IMR-90 (cell line): ENCODE data around the gene SPPL2A.

Experiments used
- CTCF ChIP-seq: conservative IDR thresholded peaks from 2 replicates; pipeline ENCODE4 v1.5.1; 2012; ENCODE audit warnings: mild to moderate bottlenecking, low read depth, low read length, improper control_type of control experiment
- ELK1 ChIP-seq: fragments of 150-350 bp; IDR thresholded peaks from 2 replicates; pipeline ENCODE4 v1.6.1; 2016; ENCODE audit warnings: low read depth, mild to moderate bottlenecking, low read length, moderate library complexity, borderline replicate concordance
- FOS ChIP-seq: fragments of 150-350 bp; IDR thresholded peaks from 2 replicates; pipeline ENCODE4 v1.6.1; 2016; ENCODE audit warnings: low read depth, low read length
- MAZ ChIP-seq: IDR thresholded peaks from 2 replicates; pipeline ENCODE4 v1.6.1; 2012; ENCODE audit warnings: low read depth, mild to moderate bottlenecking, low read length, improper control_type of control experiment, moderate library complexity, borderline replicate concordance
- POLR2A ChIP-seq: IDR thresholded peaks from 2 replicates; pipeline ENCODE4 v1.6.1; 2012; ENCODE audit warnings: mild to moderate bottlenecking, low read depth, low read length
- RAD21 ChIP-seq: IDR thresholded peaks from 2 replicates; pipeline ENCODE4 v1.6.1; 2012; ENCODE audit warnings: low read length, improper control_type of control experiment
- RCOR1 ChIP-seq: IDR thresholded peaks from 2 replicates; pipeline ENCODE4 v1.6.1; 2012; ENCODE audit warnings: mild to moderate bottlenecking, low read length, improper control_type of control experiment; ENCODE audit not compliant: insufficient replicate concordance
- RFX5 ChIP-seq: IDR thresholded peaks from 2 replicates; pipeline ENCODE4 v1.8.0; 2012; ENCODE audit warnings: low read depth, mild to moderate bottlenecking, low read length, moderate library complexity
- SMC3 ChIP-seq: fragments of 150-350 bp; IDR thresholded peaks from 2 replicates; pipeline ENCODE4 v1.6.1; 2016; ENCODE audit warnings: low read depth, mild to moderate bottlenecking, antibody characterized with exemption, low read length, moderate library complexity
- TF ChIP-seq, protein P1 (sequence below): fragments of 150-350 bp; IDR thresholded peaks from 2 replicates; pipeline ENCODE4 v1.6.1; 2017; ENCODE audit warnings: mild to moderate bottlenecking, antibody characterized with exemption, low read length, low read depth

GRCh38 chr15:50670115-50670514 is 95.4 kb downstream of the SPPL2A start:
- TF ChIP-seq CTCF (no peak), RCOR1 (no peak), POLR2A (no peak), RAD21 (no peak), RFX5 (no peak), FOS (no peak), ELK1 (no peak), SMC3 (no peak), MAZ (no peak)
- TF ChIP-seq, protein P1, sequence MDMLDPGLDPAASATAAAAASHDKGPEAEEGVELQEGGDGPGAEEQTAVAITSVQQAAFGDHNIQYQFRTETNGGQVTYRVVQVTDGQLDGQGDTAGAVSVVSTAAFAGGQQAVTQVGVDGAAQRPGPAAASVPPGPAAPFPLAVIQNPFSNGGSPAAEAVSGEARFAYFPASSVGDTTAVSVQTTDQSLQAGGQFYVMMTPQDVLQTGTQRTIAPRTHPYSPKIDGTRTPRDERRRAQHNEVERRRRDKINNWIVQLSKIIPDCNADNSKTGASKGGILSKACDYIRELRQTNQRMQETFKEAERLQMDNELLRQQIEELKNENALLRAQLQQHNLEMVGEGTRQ: no peak
